ENCODE measurements around the gene DENND1A.

DENND1A gene

GRCh38 chr9:123713282-123713681 is 216.6 kb downstream of the DENND1A start:
- Histone ChIP-seq H3K79me2 (ENCODE audit: insufficient read depth, low read length) (no peaks in the 10 kb centered on the region), H3K9ac (ENCODE audit: low read depth, low read length, poor library complexity, severe bottlenecking) (no peak overlapping the region), H3K9me2 (replicated peaks; ENCODE audit: low read depth, low read length) (no peaks in the 10 kb centered on the region), H3K27me3 (ENCODE audit: insufficient read depth, low read length, poor library complexity, severe bottlenecking) (no peaks in the 10 kb centered on the region), H2AFZ (ENCODE audit: low read length) (no peak overlapping the region), H3K9me3 (ENCODE audit: insufficient read depth, low read depth, low read length) (no peaks in the 10 kb centered on the region), H3F3A (ENCODE audit: low read depth) (no peaks in the 10 kb centered on the region), H3K36me3 (ENCODE audit: insufficient read depth, low read length) (no peaks in the 10 kb centered on the region), H3K4me1 (ENCODE audit: insufficient read depth, low read length, poor library complexity, severe bottlenecking) (peaks cover 7% of the 10 kb centered on the region), H3K4me3 (ENCODE audit: low read length, poor library complexity, severe bottlenecking) (no peak overlapping the region), H4K20me1 (ENCODE audit: insufficient read depth, low read length, poor library complexity, severe bottlenecking) (no peaks in the 10 kb centered on the region), H3K4me2 (ENCODE audit: low read depth, low read length, poor library complexity, severe bottlenecking) (no peak overlapping the region)
- TF ChIP-seq CTCF (conservative IDR thresholded peaks at IDR 0.05; ENCODE audit: low read length) (no peak), EZH2phosphoT487 (IDR thresholded peaks at IDR 0.05; ENCODE audit: borderline replicate concordance) (no peak)

- H2AFZ ChIP-seq (ENCODE audit: low read length): no peak overlapping the region
- H3K4me3 ChIP-seq (ENCODE audit: low read length, poor library complexity, severe bottlenecking): no peak overlapping the region
- no peaks in the 10 kb centered on the region for H3K79me2 ChIP-seq (ENCODE audit: insufficient read depth, low read length)
- H4K20me1 ChIP-seq (ENCODE audit: insufficient read depth, low read length, poor library complexity, severe bottlenecking): no peaks in the 10 kb centered on the region
- TF ChIP-seq EZH2phosphoT487 (IDR thresholded peaks at IDR 0.05; ENCODE audit: borderline replicate concordance): no peak
- no peak for TF ChIP-seq CTCF (conservative IDR thresholded peaks at IDR 0.05; ENCODE audit: low read length)
- no peaks in the 10 kb centered on the region for H3K36me3 ChIP-seq (ENCODE audit: insufficient read depth, low read length)
- no peaks in the 10 kb centered on the region for H3F3A ChIP-seq (ENCODE audit: low read depth)
- H3K27me3 ChIP-seq (ENCODE audit: insufficient read depth, low read length, poor library complexity, severe bottlenecking): no peaks in the 10 kb centered on the region
- no peak overlapping the region for H3K9ac ChIP-seq (ENCODE audit: low read depth, low read length, poor library complexity, severe bottlenecking)
- no peak overlapping the region for H3K4me2 ChIP-seq (ENCODE audit: low read depth, low read length, poor library complexity, severe bottlenecking)
- no peaks in the 10 kb centered on the region for H3K9me2 ChIP-seq (replicated peaks; ENCODE audit: low read depth, low read length)
- H3K4me1 ChIP-seq (ENCODE audit: insufficient read depth, low read length, poor library complexity, severe bottlenecking): peaks cover 7% of the 10 kb centered on the region
- H3K9me3 ChIP-seq (ENCODE audit: insufficient read depth, low read depth, low read length): no peaks in the 10 kb centered on the region
Observed at GRCh38 chr9:123712399-123712798, 217.5 kb downstream of the DENND1A start.

- Histone ChIP-seq H4K20me1 (ENCODE audit: insufficient read depth, low read length, poor library complexity, severe bottlenecking) (no peaks in the 10 kb centered on the region), H3F3A (ENCODE audit: low read depth) (no peaks in the 10 kb centered on the region), H3K9me3 (ENCODE audit: insufficient read depth, low read depth, low read length) (no peaks in the 10 kb centered on the region), H3K27me3 (ENCODE audit: insufficient read depth, low read length, poor library complexity, severe bottlenecking) (no peaks in the 10 kb centered on the region), H3K4me2 (ENCODE audit: low read depth, low read length, poor library complexity, severe bottlenecking) (no peak overlapping the region), H3K4me3 (ENCODE audit: low read length, poor library complexity, severe bottlenecking) (no peak overlapping the region), H3K9me2 (replicated peaks; ENCODE audit: low read depth, low read length) (no peaks in the 10 kb centered on the region), H3K79me2 (ENCODE audit: insufficient read depth, low read length) (no peaks in the 10 kb centered on the region), H3K4me1 (ENCODE audit: insufficient read depth, low read length, poor library complexity, severe bottlenecking) (no peaks in the 10 kb centered on the region), H3K9ac (ENCODE audit: low read depth, low read length, poor library complexity, severe bottlenecking) (no peak overlapping the region), H2AFZ (ENCODE audit: low read length) (no peak overlapping the region), H3K36me3 (ENCODE audit: insufficient read depth, low read length) (no peaks in the 10 kb centered on the region)
- TF ChIP-seq CTCF (conservative IDR thresholded peaks at IDR 0.05; ENCODE audit: low read length) (no peak), EZH2phosphoT487 (IDR thresholded peaks at IDR 0.05; ENCODE audit: borderline replicate concordance) (no peak)
Observed at GRCh38 chr9:123710299-123710698, 219.6 kb downstream of the DENND1A start.
